ENCODE data around the gene CLPSL1.

Gene CLPSL1

DNA sequence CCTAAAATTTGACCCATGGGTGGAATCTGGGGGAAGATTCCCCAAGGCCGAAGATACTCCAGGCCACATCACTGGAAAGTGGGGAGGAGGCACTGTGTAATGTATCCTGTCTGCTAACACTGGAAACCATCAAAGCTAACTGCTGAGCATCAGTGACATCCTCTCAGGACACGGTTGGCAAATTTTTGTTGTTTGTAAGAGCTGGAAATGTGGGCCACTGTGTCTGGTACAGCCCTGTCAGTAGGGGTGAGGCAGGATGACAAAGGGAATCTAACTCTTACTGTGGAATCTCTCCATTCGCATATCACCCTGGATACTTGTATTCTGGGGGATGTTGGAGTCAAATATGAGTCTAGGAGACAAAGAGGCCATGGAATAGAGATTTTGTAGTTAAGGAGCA, 21.4 kb upstream of the CLPSL1 start:
- no peak for DNase-seq

DNA sequence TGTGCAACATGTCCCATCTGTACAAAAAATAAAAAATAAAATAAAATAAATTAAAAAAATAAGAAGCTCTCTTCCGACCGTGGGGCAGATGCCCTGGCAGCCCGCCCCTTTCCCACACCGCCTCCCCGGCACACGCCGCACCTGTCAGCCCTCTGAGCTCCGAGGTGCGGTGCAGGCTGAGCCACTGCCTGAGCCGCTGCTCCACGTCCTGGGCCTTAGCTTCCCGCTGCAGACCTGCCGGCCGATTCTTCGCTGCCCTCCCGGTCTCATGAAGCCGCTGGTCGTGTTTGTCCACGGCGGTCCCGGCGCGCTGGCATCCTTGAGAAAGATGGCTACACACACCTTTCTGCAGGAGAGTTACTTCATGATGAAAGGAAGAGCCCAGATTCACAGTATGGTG, 15.1 kb upstream of the CLPSL1 start:
- DNase-seq: no peak

DNA sequence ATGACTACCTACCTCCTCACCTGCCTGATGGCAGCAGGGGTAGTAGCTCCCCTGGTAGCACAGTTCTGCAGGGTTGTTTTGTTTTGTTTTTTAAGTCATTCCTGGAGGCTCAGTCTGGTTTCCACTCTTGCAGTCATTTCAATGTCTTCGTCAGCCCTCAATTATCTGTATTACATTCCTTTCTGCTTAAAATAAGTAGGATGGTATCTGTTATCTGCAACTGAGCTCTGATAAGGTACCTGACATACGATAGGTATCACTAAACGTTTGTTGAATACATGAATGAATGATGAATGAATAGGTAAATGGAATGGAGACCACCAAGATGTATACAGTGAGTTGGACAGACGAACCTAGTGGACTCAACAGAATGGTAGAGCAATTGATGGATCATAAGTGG, 11.6 kb upstream of the CLPSL1 start:
- DNase-seq: no peak

DNA sequence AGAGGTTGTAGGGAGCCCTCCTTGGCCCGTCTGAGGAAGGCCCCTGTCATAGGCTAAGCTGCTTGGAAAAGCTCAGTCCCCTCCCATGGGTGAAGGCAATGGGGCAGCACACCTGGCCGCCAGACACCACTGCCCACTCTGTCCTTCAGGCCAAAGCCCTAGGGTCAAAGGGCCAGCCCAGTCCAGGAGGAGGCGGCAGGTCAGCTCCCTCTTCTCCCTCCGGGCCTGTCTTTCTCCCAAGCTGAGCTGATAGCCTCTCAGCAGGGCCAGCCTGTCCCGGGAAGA, 9.5 kb upstream of the CLPSL1 start:
- DNase-seq: no peak

DNA sequence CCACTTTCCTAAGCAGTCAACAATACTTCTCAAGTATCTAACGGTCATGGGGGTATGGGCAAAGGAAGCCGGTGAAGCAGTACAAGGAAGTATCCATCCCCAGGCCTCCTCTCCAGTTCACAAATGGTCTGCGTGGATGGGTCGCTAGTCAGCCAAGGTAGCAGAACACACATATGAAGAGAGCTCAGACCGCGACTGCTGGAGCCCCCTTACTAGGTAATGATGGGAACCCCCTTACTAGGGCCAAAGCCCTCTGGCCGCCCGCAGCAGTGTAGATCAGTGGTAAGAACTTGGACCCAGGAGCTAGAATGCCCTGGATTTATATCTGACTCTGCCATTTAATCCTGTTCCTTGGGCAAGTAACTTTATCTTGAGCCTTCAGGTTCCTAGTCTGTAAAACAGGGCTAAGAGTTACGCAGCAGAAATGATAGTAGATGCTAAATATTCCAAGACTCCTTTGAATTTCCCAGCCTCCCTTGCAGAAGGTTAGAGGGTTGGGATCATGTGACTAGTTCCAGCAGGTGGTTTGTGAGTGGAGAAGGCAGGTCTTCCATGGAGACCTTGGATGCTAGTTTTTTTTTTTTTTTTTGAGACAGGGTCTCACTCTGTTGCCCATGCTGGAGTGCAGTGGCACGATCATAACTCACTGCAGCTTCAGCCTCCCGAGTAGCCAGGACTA, 6.6 kb upstream of the CLPSL1 start:
- DNase-seq: no peak

DNA sequence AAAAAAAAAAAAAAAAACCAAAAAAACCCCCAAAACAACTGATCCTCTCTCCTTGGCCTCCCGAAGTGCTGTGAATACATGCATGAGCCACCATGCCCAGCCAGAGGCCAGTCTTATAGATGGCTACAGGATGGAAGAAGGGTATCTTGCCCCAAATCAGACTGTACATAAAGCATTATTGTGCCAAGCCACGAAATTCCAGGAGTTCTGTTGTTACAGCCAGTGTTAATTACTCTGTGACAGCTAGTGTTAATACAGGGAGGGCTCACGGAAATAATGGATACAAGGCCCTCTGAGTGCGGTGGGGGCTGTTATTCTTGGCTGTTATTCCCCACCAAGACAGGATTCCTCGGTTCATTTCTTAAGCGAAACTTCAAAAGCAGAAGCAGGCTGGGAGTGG, 5.8 kb upstream of the CLPSL1 start:
- DNase-seq: no peak

DNA sequence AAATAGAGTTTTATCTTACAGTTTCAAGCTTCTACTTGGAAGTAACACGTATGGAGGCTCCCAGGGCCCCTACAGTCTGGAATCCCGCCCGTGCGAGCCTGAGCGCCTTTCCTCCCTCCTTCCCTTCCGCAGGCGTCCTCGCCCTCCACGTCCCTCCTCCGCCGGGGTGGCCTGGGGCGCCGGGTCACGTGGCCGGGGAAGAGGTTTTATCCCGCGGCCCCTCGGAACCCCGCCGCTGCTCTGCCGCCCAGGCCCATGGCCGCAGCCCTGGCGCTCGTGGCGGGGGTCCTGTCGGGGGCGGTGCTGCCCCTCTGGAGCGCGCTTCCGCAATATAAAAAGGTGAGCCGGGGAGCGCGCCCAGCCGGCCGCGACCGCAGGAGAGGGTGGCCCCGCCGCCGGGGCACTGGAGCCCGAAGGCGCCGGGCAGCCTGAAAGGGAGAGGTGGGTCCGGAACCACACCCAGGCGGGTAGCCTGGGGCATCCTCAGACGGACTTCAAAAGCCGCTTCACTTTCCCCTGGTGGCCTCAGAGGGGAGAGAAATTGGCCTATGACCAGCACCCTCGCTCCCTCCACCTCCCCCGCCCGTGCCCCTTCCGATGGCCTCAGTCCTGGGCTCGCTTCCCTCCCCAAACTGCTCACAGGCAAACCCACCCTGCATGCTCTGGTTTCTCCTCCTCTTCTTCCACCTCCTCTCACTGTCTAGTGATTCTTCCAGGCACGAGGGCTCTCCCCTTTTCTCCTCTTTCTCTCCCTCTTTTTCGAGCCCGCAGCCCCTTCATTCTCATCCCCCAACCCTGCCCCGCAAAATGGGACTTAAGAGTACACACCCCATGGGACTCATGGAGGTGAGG, 4.2 kb upstream of the CLPSL1 start, which contains the start of gene CLPSL2:
Gene CLPSL2 (plus strand): TSS at position 235 of the 852 bp plus-strand sequence. CDS start 21 bp downstream, at position 256.
- DNase-seq: no peak

DNA sequence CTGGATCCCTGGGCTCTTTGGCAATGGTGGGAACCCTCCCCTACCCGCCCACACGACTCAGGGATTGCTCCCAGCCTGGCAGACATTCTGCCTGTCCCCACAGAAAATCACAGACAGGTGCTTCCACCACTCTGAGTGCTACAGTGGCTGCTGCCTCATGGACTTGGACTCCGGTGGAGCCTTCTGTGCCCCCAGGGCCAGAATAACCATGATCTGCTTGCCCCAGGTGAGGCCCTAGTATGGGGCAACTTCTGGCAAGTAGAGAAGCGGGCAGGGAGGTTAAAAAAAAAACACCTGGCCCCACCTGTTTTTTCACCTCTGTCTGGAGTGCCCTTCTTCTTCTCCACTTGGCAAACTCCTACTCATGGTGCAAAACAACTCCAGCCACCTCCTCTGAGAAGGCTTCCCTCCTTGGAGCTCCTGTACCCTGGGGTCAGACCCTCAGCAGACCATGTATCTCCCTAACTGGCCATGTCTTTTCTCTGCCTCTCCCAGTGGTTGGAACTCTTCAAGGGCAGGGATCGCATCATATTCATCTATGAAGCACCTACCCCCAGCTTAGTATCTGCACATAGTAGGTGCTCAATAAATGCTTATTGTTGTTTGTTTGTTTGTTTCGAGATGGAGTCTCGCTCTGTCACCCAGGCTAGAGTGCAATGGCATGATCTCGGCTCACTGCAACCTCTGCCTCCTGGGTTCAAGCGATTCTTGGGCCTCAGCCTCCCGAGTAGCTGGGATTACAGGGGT, 3.3 kb upstream of the CLPSL1 start:
- DNase-seq: no peak

DNA sequence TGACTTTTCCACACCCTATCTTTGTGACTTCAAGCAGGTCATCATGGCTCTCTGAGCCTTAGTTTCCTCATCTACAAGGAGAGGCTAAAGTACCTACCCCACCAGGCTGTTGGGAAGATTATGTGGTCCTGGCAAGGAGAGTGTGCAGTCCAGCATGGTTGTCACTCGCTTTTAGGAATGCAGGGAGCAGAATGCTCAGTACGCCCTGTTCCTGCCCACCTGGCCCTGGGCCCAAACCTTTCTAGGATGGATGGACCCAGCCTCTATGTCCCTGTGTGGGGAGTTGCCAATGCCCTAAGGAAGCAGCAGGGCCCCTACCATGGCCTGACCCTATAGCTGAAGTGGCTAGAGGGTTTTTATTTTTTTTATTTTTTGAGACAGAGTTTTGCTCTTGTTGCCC, 2.4 kb upstream of the CLPSL1 start:
- DNase-seq: no peak

DNA sequence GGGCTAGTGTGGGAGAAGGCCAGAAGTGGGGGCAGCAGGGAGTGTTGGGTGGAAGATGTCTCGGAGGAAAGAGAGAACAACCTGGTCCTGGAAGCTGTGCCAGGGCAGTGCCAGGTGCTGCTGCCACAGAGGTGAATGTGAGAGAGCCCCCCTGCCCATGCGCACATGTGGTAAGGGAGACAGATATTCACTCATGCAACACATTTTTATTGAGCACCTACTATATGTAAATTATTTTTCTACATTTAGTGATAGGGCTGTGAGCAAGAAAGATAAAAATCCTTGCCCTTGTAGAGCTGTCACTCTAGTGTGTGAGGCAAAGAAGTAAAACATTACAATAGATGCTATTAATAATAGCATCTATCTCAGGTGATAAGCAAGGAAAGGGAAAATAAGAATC, 471 bp downstream of the CLPSL1 start:
- DNase-seq: no peak

DNA sequence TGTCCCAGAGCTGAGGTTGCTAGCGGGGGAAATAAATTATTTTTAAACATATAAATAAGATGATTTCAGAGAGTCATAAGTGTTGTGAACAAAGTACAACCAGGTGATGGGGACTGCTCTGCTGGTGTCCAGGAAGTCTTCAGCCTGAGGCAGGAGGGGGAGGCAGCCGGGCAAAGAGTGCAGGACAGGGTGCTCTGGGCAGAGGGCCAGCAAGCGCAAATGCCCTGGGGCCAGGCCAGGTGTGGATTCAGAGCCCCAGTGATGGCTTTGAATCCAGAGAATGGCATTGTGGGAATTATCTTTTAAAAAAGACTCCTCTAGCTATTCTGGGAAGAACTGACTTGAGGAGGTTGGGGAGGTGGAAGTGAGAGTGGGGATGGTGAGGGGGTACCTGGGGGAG, 1.6 kb downstream of the CLPSL1 start:
- no peak for DNase-seq

DNA sequence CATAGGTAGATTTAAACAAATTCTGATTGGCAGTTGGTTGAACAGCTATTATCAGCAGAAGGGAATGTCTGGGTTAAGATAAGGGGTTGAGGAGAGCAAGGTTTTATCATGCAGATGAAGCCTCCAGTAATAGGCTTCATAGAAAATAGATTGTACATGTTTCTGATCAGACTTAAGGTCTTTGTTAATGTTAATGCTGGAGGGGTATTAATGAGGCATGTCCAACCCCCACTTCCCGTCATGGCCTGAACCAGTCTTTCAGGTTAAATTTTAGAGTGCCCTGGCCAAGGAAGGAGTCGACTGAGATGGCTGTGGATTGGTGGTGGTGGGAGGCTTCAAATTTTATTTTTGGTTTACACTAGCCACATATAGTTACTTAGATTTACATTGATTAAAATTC, 3.4 kb downstream of the CLPSL1 start:
- DNase-seq: no peak

DNA sequence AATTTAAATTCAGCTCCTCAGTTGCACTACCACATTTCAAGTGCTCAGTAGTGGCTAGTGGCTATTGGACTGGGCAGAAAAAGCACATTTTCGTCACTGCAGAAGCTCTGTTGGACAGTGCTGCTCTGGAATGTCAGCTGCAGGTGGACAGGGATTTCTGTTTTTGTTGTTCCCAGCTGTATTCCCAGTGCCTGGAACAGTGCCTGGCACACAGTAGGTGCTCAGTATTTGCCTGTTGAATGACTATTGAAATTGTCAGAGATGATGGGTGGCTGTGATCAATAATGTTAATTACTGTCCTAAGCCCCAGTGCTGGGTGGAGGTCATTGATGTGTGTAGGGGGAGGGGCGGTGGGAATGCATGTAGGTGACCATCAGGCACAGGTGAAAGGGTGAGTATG, 5.5 kb downstream of the CLPSL1 start:
- DNase-seq: no peak

DNA sequence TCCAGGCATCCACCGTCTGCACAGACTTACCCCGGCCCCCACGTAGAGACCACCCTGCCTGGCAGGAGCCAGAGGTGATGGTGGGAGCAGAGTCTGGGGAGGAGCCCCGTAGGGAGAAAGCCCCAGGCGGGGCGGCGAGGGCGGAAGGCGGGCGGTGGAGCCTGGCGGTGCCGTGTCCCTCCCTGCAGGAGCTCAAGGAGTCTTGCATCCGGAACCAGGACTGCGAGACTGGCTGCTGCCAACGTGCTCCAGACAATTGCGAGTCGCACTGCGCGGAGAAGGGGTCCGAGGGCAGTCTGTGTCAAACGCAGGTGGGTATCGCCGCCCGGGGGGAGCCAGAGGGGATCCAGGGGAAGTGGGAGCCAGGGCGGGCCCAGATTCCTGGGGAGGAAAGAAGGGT, 6.0 kb downstream of the CLPSL1 start:
- DNase-seq: no peak

DNA sequence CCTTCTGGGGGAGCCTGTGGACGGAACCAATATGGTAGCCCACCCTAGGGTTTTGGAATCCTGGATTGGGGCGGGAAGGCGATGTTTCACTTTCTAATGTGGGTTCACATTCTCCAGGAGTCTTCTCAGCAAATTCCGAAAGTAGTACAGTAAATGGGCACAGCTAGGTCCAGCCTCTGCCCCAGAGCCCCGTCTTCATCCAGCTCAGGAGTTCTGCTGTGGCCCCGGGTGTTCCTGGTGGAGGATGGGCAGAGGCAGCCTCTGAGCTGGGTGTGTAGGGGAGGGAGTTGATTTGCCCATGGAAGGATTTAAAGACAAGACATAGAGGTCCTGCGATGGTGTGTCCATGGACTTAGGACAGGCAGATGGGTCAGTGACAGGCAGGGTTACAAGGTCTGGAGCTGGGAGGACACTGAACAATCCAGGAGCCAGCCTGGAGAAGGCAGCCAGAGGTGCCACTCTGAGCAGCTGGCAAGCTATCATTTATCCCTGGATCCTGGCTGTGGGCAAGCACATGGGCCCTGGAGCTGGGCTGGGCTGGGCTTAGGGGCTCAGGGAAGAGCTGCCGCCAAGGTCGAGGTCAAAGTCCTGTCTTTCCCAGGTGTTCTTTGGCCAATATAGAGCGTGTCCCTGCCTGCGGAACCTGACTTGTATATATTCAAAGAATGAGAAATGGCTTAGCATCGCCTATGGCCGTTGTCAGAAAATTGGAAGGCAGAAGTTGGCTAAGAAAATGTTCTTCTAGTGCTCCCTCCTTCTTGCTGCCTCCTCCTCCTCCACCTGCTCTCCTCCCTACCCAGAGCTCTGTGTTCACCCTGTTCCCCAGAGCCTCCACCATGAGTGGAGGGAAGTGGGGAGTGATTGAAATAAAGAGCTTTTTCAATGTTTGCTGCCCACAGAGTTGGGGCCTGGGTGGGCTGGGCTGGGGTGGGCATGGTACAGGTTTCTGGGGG, 6.7 kb downstream of the CLPSL1 start:
- DNase-seq: no peak

DNA sequence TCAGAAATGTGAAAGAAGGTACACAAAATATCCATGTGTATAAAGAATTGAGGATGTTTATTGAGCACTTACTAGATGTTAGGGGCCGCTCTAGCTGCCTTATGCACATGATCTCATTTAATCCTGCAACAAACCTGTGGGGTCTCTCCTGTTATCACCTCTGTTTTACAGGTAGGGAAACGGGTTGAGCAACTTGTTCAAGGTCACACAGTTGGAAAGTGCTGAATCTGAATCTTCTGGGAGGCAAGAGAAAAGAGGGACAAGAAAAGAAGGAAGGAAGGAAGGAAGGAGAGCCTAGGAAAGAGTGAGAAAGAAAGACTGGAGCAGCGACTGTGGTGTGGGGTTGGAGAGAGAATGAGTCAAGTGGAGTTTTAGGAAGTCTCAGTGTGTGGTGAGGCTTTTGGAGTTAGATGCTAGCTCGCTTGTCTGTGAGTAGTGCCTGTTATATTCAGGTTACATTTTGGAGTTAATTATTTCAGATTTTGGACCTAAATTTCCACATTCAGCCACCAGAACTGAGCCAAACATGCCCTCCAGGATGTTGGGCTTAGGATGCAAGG, 7.7 kb downstream of the CLPSL1 start:
- DNase-seq: no peak

DNA sequence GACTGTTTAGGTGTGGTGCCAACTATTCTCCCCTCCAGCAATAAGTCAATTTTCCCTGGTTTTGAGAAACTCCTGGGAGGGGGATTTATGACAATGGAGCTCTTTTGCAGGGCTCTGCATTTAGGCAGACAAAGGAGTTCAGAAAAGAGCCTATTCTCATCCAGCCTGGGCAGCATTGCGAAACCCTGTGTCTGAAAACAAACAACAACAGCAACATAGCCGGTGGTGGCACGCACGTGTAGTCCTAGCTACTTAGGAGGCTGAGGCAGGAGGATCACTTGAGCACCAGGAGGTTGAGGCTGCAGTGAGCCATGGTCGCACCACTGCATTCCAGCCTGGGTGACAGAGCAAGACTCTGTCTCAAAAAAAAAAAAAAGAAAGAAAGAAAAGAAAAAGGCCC, 9.9 kb downstream of the CLPSL1 start:
- no peak for DNase-seq

DNA sequence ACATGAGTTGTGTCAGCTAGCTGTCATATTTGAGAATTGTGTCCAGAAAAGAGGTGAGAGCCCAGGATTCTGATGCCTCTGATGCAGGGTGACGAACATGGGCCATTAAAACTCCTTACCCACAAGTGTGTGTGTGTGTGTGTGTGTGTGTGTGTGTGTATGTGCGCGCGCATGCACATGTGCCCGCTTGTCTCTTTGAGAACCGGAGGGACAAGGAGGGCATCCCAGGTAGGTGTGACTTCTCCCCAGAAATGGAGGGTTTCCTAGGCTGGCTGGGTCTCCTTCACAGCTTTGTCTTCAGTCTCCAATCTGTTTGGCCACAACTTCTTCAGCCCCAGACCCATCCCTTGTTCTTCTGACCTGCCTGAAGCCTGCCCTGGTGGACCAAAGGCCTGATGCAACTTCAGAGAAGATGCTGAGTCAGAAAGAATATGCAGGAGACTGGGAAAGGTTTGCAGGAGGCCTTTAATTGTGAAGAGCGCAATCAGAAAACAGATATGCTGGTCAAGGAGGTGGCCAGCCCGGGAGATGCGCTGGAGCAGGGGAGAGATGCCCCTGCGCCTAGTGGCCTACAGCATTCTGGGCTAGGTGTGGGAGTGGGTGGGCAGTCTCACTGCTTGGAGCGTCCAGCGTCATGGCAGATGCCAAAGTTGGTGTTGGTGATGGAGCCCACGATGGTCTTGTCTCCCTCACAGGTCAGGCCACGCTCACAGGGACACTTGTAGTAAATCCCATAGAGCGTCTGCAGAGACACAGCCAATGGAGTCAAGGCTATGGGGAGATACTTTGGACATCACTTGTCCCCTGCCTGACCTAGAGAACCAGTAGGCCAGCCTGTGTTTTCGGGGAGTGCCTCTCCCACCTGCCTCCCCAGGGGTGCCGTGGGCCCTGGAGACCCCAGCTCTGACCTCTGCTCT, 14.0 kb downstream of the CLPSL1 start:
- no peak for DNase-seq

DNA sequence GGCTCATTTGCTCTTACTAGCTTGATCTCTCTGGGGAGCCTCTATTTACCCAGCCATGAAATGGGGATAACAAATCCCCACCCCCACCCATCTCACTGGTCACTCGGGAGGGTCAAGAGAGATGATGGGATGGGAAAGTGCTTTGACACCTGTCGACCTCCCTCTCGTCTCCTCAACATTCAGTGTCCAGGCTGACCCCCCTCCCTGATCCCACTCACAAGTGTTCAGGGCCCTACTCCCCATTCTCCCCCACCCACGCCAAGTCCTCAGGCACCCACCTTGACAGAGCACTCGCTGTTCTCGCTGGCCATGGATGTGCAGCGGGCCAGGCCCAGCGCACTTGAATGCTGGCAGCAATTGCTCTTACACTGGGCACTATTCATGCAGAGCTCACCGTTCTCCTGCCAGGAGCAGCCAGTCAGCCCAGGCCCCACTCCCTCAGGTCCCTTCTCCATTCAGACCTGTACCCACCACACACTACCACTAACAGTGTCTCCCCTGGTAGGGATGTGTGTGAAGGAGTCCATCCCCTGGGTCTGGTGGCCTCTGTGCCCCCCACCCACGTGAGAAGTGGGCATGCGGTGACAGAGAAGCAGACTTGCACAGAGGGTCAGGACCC, 14.7 kb downstream of the CLPSL1 start:
- no peak for DNase-seq

DNA sequence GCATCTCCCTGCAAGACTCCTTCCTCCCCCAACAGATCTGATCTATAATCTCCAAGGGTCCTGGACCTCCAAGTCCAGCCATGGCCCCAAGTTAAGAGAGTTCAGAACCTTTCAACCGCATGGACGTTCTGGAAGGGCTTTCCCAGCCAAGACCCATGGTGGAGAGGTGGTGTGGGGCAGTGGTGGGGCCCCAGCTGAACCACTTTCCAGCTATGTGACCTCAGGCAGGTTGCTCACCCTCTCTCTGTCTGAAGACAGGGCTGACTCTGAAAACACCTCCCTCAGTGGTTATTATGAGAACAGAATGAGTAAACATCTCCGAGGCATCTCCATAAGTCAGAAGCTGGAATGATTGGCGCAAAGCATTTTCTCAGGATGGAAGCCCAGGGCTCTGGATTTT, 15.4 kb downstream of the CLPSL1 start:
- DNase-seq: no peak

All from fibroblast of upper back skin (primary cell).